AG08396 (cell line): Measurements from ENCODE around the gene PRPS2.

Experiments
- DNase-seq: peaks from one replicate; pipeline ENCODE4 v3.0.0; 2012; ENCODE audit warnings: low spot score, mixed read lengths

The PRPS2 gene

GRCh38 chrX:12817528-12817927 lies 26.3 kb downstream of the PRPS2 start:
- DNase-seq: no peak

- DNase-seq: no peak
Measured at GRCh38 chrX:12819222-12819621, 28.0 kb downstream of the PRPS2 start.

- no peak for DNase-seq
Measured at GRCh38 chrX:12820737-12821136, 29.5 kb downstream of the PRPS2 start.

GRCh38 chrX:12824944-12825343 lies 33.7 kb downstream of the PRPS2 start:
- no peak for DNase-seq

GRCh38 chrX:12825801-12826200 lies 34.6 kb downstream of the PRPS2 start:
- DNase-seq: peak; percentile 18

GRCh38 chrX:12843061-12843667 lies 52.0 kb downstream of the PRPS2 start:
- no peak for DNase-seq

GRCh38 chrX:12843668-12844279 lies 52.6 kb downstream of the PRPS2 start:
- no peak for DNase-seq

- DNase-seq: no peak
Measured at GRCh38 chrX:12844319-12844718, 53.1 kb downstream of the PRPS2 start.

- no peak for DNase-seq
Measured at GRCh38 chrX:12865359-12865758, 74.1 kb downstream of the PRPS2 start.

GRCh38 chrX:12866451-12867377 lies 75.5 kb downstream of the PRPS2 start, which contains the start of gene TLR7:
TLR7 (plus strand) TSS chrX:12867072; CDS start chrX:12867579, 507 bp downstream.
- DNase-seq: no peak

- DNase-seq: no peak
Measured at GRCh38 chrX:12867685-12868084, 76.5 kb downstream of the PRPS2 start.

- DNase-seq: no peak
Measured at GRCh38 chrX:12868747-12869146, 77.5 kb downstream of the PRPS2 start.

GRCh38 chrX:12871257-12871656 lies 80.0 kb downstream of the PRPS2 start:
- DNase-seq: peak; percentile 12

GRCh38 chrX:12872741-12873140 lies 81.5 kb downstream of the PRPS2 start:
- DNase-seq: no peak
